Measurements from ENCODE around the gene DPP6. TPM values are rescaled to one million over a fixed set of nuclear protein-coding genes. Genes with fewer than 3 reads are reported as not detected.
A peak's percentile ranks its signal among the peaks of the same experiment; 100 is the strongest.

The DPP6 gene
- total and polyA plus RNA-seq, 9 of the 15 experiments (the other 6 are each of a cell fraction or from before 2014, with no cell fraction given): not detected

DNA sequence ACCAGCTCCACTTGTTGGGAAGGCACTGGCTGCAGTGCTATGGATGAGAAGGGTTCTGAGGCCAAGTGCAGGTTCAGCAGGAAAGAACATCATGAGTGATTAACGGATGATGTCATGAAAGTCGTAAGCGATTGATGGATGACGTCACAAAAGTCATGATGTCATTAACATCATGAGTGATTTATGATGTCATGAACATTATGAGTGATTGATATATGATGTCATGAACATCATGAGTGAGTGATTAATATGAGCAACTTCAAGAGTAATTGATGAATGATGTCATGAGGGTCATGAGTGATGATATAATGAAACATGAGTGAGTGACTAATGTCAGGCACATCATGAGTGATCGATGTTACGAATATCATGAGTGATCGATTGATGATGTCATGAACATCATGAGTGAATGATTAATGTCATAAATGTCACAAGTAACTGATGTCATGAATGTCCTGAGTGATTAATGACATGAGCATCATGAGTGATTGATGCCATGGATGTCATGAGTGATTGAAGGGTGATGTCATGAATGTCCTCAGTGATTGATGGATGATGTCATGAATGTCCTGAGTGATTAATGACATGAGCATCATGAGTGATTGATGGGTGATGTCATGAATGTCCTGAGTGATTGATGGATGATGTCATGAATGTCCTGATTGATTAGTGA is 765.2 kb downstream of the DPP6 start (continued):
- TF ChIP-seq BRCA1 (IDR thresholded peaks at IDR 0.05) (no peak), BRCA1 (CRISPR knock-in tag; IDR thresholded peaks at IDR 0.05) (no peak), SAFB2 (IDR thresholded peaks at IDR 0.05; ENCODE audit: borderline replicate concordance, low read depth, low read length, severe bottlenecking) (no peak), TEAD4 (IDR thresholded peaks at IDR 0.05; ENCODE audit: low read length) (no peak), TEAD4 (CRISPR knock-in tag; IDR thresholded peaks at IDR 0.05; ENCODE audit: borderline replicate concordance) (no peak), GABPB2 (CRISPR knock-in tag; conservative IDR thresholded peaks at IDR 0.05) (no peak), ARHGAP35 (IDR thresholded peaks at IDR 0.05; ENCODE audit: partially characterized antibody) (peak; percentile 94), CREB1 (IDR thresholded peaks at IDR 0.05) (peak; percentile 94), CREB1 (CRISPR knock-in tag; IDR thresholded peaks at IDR 0.05) (peak; percentile 97), JUN (IDR thresholded peaks at IDR 0.05; ENCODE audit: borderline replicate concordance, low read depth, low read length) (no peak), JUN (CRISPR knock-in tag; IDR thresholded peaks at IDR 0.05; ENCODE audit: borderline replicate concordance) (peak; percentile 98), RBM25 (IDR thresholded peaks at IDR 0.05; ENCODE audit: low read depth, low read length, severe bottlenecking) (no peak), TGIF2 (CRISPR knock-in tag; IDR thresholded peaks at IDR 0.05) (no peak), CBX1 (IDR thresholded peaks at IDR 0.05; ENCODE audit: low read depth) (no peak)
- TF ChIP-seq, protein P1, sequence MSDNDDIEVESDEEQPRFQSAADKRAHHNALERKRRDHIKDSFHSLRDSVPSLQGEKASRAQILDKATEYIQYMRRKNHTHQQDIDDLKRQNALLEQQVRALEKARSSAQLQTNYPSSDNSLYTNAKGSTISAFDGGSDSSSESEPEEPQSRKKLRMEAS (CRISPR knock-in tag; IDR thresholded peaks at IDR 0.05): no peak
- TF ChIP-seq, protein P2, sequence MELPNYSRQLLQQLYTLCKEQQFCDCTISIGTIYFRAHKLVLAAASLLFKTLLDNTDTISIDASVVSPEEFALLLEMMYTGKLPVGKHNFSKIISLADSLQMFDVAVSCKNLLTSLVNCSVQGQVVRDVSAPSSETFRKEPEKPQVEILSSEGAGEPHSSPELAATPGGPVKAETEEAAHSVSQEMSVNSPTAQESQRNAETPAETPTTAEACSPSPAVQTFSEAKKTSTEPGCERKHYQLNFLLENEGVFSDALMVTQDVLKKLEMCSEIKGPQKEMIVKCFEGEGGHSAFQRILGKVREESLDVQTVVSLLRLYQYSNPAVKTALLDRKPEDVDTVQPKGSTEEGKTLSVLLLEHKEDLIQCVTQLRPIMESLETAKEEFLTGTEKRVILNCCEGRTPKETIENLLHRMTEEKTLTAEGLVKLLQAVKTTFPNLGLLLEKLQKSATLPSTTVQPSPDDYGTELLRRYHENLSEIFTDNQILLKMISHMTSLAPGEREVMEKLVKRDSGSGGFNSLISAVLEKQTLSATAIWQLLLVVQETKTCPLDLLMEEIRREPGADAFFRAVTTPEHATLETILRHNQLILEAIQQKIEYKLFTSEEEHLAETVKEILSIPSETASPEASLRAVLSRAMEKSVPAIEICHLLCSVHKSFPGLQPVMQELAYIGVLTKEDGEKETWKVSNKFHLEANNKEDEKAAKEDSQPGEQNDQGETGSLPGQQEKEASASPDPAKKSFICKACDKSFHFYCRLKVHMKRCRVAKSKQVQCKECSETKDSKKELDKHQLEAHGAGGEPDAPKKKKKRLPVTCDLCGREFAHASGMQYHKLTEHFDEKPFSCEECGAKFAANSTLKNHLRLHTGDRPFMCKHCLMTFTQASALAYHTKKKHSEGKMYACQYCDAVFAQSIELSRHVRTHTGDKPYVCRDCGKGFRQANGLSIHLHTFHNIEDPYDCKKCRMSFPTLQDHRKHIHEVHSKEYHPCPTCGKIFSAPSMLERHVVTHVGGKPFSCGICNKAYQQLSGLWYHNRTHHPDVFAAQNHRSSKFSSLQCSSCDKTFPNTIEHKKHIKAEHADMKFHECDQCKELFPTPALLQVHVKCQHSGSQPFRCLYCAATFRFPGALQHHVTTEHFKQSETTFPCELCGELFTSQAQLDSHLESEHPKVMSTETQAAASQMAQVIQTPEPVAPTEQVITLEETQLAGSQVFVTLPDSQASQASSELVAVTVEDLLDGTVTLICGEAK (IDR thresholded peaks at IDR 0.05): no peak
- TF ChIP-seq, protein P2 (CRISPR knock-in tag; IDR thresholded peaks at IDR 0.05): no peak
- TF ChIP-seq, protein P3, sequence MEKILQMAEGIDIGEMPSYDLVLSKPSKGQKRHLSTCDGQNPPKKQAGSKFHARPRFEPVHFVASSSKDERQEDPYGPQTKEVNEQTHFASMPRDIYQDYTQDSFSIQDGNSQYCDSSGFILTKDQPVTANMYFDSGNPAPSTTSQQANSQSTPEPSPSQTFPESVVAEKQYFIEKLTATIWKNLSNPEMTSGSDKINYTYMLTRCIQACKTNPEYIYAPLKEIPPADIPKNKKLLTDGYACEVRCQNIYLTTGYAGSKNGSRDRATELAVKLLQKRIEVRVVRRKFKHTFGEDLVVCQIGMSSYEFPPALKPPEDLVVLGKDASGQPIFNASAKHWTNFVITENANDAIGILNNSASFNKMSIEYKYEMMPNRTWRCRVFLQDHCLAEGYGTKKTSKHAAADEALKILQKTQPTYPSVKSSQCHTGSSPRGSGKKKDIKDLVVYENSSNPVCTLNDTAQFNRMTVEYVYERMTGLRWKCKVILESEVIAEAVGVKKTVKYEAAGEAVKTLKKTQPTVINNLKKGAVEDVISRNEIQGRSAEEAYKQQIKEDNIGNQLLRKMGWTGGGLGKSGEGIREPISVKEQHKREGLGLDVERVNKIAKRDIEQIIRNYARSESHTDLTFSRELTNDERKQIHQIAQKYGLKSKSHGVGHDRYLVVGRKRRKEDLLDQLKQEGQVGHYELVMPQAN (IDR thresholded peaks at IDR 0.05; ENCODE audit: borderline replicate concordance): no peak
